GM06990 (cell line): ENCODE measurements around the gene FHOD3.

Experiments used
- DNase-seq: peaks from one replicate; pipeline ENCODE4 v3.0.0-alpha.2; 2011; ENCODE audit not compliant: insufficient read length; ENCODE audit errors: extremely low read depth
- H3K27me3 ChIP-seq: replicated peaks from 2 replicates; pipeline ENCODE4 v1.6.0; 2011; ENCODE audit warnings: low read length; ENCODE audit not compliant: control insufficient read depth, insufficient read depth
- H3K36me3 ChIP-seq: 2 replicates; pipeline ENCODE4 v1.5.1; 2011; ENCODE audit warnings: low read length; ENCODE audit not compliant: control insufficient read depth, insufficient read depth
- H3K4me3 ChIP-seq: replicated peaks from 2 replicates; pipeline ENCODE4 v1.5.1; 2011; ENCODE audit warnings: low read depth, mild to moderate bottlenecking, control low read depth, low read length
- CTCF ChIP-seq: IDR thresholded peaks from 2 replicates; pipeline ENCODE4 v1.5.1; 2011; ENCODE audit warnings: low read length, control low read depth, mild to moderate bottlenecking, inconsistent platforms; ENCODE audit not compliant: insufficient read depth, poor library complexity, severe bottlenecking

The FHOD3 gene

GRCh38 chr18:36477776-36478175 lies 180.3 kb downstream of the FHOD3 start:
- H3K27me3 ChIP-seq = no peaks in the 10 kb centered on the region
- TF ChIP-seq CTCF = no peak
- no peak overlapping the region for H3K4me3 ChIP-seq
- no peak for DNase-seq
- no peaks in the 10 kb centered on the region; the same call in 1 of the 2 replicates for H3K36me3 ChIP-seq

- DNase-seq = no peak
- no peaks in the 10 kb centered on the region for H3K27me3 ChIP-seq
- H3K4me3 ChIP-seq = no peak overlapping the region
- TF ChIP-seq CTCF = no peak
- no peaks in the 10 kb centered on the region; the same call in 1 of the 2 replicates for H3K36me3 ChIP-seq
Measured at GRCh38 chr18:36481201-36481657, 183.7 kb downstream of the FHOD3 start.

GRCh38 chr18:36481935-36482334 lies 184.4 kb downstream of the FHOD3 start:
- H3K36me3 ChIP-seq = no peaks in the 10 kb centered on the region; the same call in 1 of the 2 replicates

GRCh38 chr18:36484591-36484990 lies 187.1 kb downstream of the FHOD3 start:
- no peaks in the 10 kb centered on the region for H3K36me3 ChIP-seq
- no peak overlapping the region for H3K4me3 ChIP-seq
- DNase-seq = no peak
- no peak for TF ChIP-seq CTCF
- H3K27me3 ChIP-seq = no peaks in the 10 kb centered on the region

More at GRCh38 chr18:36481935-36482334, 184.4 kb downstream of the FHOD3 start:
- H3K4me3 ChIP-seq = no peak overlapping the region
- H3K27me3 ChIP-seq = no peaks in the 10 kb centered on the region
- DNase-seq = no peak
- TF ChIP-seq CTCF = no peak

GRCh38 chr18:36485772-36486171 lies 188.3 kb downstream of the FHOD3 start:
- Histone ChIP-seq H3K36me3 (no peaks in the 10 kb centered on the region), H3K4me3 (no peak overlapping the region), H3K27me3 (no peaks in the 10 kb centered on the region)
- no peak for TF ChIP-seq CTCF
- no peak for DNase-seq

- H3K36me3 ChIP-seq = no peaks in the 10 kb centered on the region
Measured at GRCh38 chr18:36488131-36488530, 190.6 kb downstream of the FHOD3 start.

More at GRCh38 chr18:36488131-36488530, 190.6 kb downstream of the FHOD3 start:
- Histone ChIP-seq H3K4me3 (no peak overlapping the region), H3K27me3 (no peaks in the 10 kb centered on the region)
- no peak for TF ChIP-seq CTCF
- DNase-seq = no peak
